Lower lobe of right lung (tissue), 2 donors: Measurements from ENCODE around the gene SNRPB2. TPM values are rescaled to one million over a fixed set of nuclear protein-coding genes. Genes with fewer than 3 reads are reported as not detected.

Experiments used
- ATAC-seq, 2 donors: fragments of 200-7000 bp; cut with Tn5 transposase; one replicate each; pipeline ENCODE4 v1.9.1; 2020 to 2022; ENCODE audit warnings: mild to moderate bottlenecking in 2 of 2, moderate library complexity in 2 of 2
- DNase-seq: peaks from one replicate; pipeline ENCODE4 v3.0.0-alpha.2; 2020
- H3K27ac ChIP-seq: fragments of 200-600 bp; one replicate; pipeline ENCODE4 v1.8.0; 2022
- H3K27me3 ChIP-seq: fragments of 200-600 bp; one replicate; pipeline ENCODE4 v1.8.0; 2022; ENCODE audit warnings: low read depth
- H3K36me3 ChIP-seq: fragments of 200-600 bp; one replicate; pipeline ENCODE4 v1.8.0; 2022; ENCODE audit warnings: mild to moderate bottlenecking
- H3K4me1 ChIP-seq: fragments of 200-600 bp; one replicate; pipeline ENCODE4 v1.8.0; 2022
- H3K4me3 ChIP-seq: fragments of 200-600 bp; one replicate; pipeline ENCODE4 v1.8.0; 2022; ENCODE audit warnings: mild to moderate bottlenecking
- H3K9me3 ChIP-seq: fragments of 200-600 bp; one replicate; pipeline ENCODE4 v1.8.0; 2022
- CTCF ChIP-seq: fragments of 200-600 bp; IDR thresholded peaks from one replicate; pipeline ENCODE4 v1.8.0; 2022; ENCODE audit warnings: antibody characterized with exemption, mild to moderate bottlenecking
- intact Hi-C: fragments of 100-400 bp; cut with DNase I; formaldehyde crosslinking; loops from one replicate; pipeline ENCODE4 v1.11.0; 2022
- total RNA-seq: library from RNA; stranded (reverse); fragmentation: NEBNext Ultra II Directional; extraction: Animal tissue kit (Norgen Biotek cat#: 25700); gene quantifications from one replicate; pipeline ENCODE4 v1.2.1, GENCODE V29; 2021
- donor health status: DM: no; HTN: yes; CAD: no; lungs with severe emphysema.

SNRPB2 gene
- total RNA-seq, 1 donor from 2014 or later, result 44.6 TPM

- ATAC-seq, result no peak
- no peaks in the 10 kb centered on the region for H3K4me1 ChIP-seq
- DNase-seq, result no peak
- no peak for TF ChIP-seq CTCF
- H3K9me3 ChIP-seq, result no peaks in the 10 kb centered on the region
- no peak overlapping the region for H3K4me3 ChIP-seq
- H3K27me3 ChIP-seq, result no peaks in the 10 kb centered on the region
- intact Hi-C loops, result no loop called here
- H3K36me3 ChIP-seq, result no peaks in the 10 kb centered on the region
- no peak overlapping the region for H3K27ac ChIP-seq
These were observed 26.3 kb upstream of the SNRPB2 start for GRCh38 chr20:16703570-16703969.

- Histone ChIP-seq H3K9me3 (no peaks in the 10 kb centered on the region), H3K27me3 (no peaks in the 10 kb centered on the region), H3K36me3 (no peaks in the 10 kb centered on the region), H3K4me3 (no peak overlapping the region), H3K27ac (no peak overlapping the region), H3K4me1 (no peaks in the 10 kb centered on the region)
- no peak for DNase-seq
- no peak for TF ChIP-seq CTCF
- ATAC-seq, result no peak
- intact Hi-C loops, result no loop called here
These were observed 22.2 kb upstream of the SNRPB2 start for GRCh38 chr20:16707674-16708073.

- ATAC-seq (no peak), DNase-seq (no peak)
- no peak overlapping the region for H3K4me3 ChIP-seq
- no peak for TF ChIP-seq CTCF
- no peaks in the 10 kb centered on the region for H3K36me3 ChIP-seq
- intact Hi-C loops, result no loop called here
- no peaks in the 10 kb centered on the region for H3K27me3 ChIP-seq
- no peak overlapping the region for H3K27ac ChIP-seq
- H3K9me3 ChIP-seq, result no peaks in the 10 kb centered on the region
- no peaks in the 10 kb centered on the region for H3K4me1 ChIP-seq
These were observed 21.2 kb upstream of the SNRPB2 start for GRCh38 chr20:16708602-16709001.

GRCh38 chr20:16709017-16709416 lies 20.8 kb upstream of the SNRPB2 start:
- TF ChIP-seq CTCF, result no peak
- intact Hi-C loops, result no loop called here
- Histone ChIP-seq H3K4me1 (no peaks in the 10 kb centered on the region), H3K36me3 (no peaks in the 10 kb centered on the region), H3K9me3 (no peaks in the 10 kb centered on the region), H3K27me3 (no peaks in the 10 kb centered on the region), H3K4me3 (no peak overlapping the region), H3K27ac (no peak overlapping the region)
- no peak for DNase-seq
- no peak for ATAC-seq

GRCh38 chr20:16710781-16711180 lies 19.0 kb upstream of the SNRPB2 start:
- ATAC-seq (no peak), DNase-seq (no peak)
- no peak for TF ChIP-seq CTCF
- Histone ChIP-seq H3K9me3 (no peaks in the 10 kb centered on the region), H3K27me3 (peaks cover 6% of the 10 kb centered on the region), H3K36me3 (no peaks in the 10 kb centered on the region), H3K4me3 (no peak overlapping the region), H3K27ac (no peak overlapping the region), H3K4me1 (no peaks in the 10 kb centered on the region)
- intact Hi-C loops, result no loop called here

GRCh38 chr20:16711661-16712258 lies 18.1 kb upstream of the SNRPB2 start:
- TF ChIP-seq CTCF, result no peak
- intact Hi-C loops, result no loop called here
- no peaks in the 10 kb centered on the region for H3K4me1 ChIP-seq
- DNase-seq (no peak), ATAC-seq (no peak)
- no peaks in the 10 kb centered on the region for H3K36me3 ChIP-seq
- no peak overlapping the region for H3K27ac ChIP-seq
- H3K9me3 ChIP-seq, result no peaks in the 10 kb centered on the region
- no peak overlapping the region for H3K4me3 ChIP-seq
- peaks cover 6% of the 10 kb centered on the region for H3K27me3 ChIP-seq
